HG03432 (cell line): ENCODE data around the gene IQUB.
A peak's percentile ranks its signal among the peaks of the same experiment; 100 is the strongest.
"Not testable (repeated sequence)": the region's sequence is repeated elsewhere in the genome, so short reads cannot be mapped to it uniquely, and the experiment has no call there.

Source experiments
- ATAC-seq: cut with Tn5 transposase; IDR thresholded peaks from one replicate; pipeline ENCODE4 v1.9.1; 2021; ENCODE audit warnings: mild to moderate bottlenecking, moderate library complexity; ENCODE audit not compliant: unreplicated experiment

Gene IQUB

GRCh38 chr7:123548406-123548805 is 14.0 kb upstream of the IQUB start:
- ATAC-seq, result no peak

- peak; percentile 25 for ATAC-seq
Observed at GRCh38 chr7:123539871-123540270, 5.5 kb upstream of the IQUB start.

GRCh38 chr7:123538897-123539296 is 4.5 kb upstream of the IQUB start:
- no peak for ATAC-seq

GRCh38 chr7:123538189-123538714 is 3.9 kb upstream of the IQUB start:
- no peak for ATAC-seq

GRCh38 chr7:123537026-123537642 is 2.7 kb upstream of the IQUB start:
- no peak for ATAC-seq

GRCh38 chr7:123535517-123535916 is 1.1 kb upstream of the IQUB start:
- ATAC-seq, result no peak

GRCh38 chr7:123533929-123534382 is 439 bp downstream of the IQUB start:
- peak; percentile 17 for ATAC-seq

- ATAC-seq, result no peak
Observed at GRCh38 chr7:123533553-123533917, 860 bp downstream of the IQUB start.

GRCh38 chr7:123532788-123533552 is 1.4 kb downstream of the IQUB start:
- peak; percentile 24 for ATAC-seq

GRCh38 chr7:123532343-123532742 is 2.1 kb downstream of the IQUB start:
- peak; percentile 1 for ATAC-seq

- not testable (repeated sequence) for ATAC-seq
Observed at GRCh38 chr7:123530035-123530591, 4.3 kb downstream of the IQUB start.

GRCh38 chr7:123528265-123528664 is 6.1 kb downstream of the IQUB start:
- no peak for ATAC-seq

- ATAC-seq, result not testable (repeated sequence)
Observed at GRCh38 chr7:123527712-123528225, 6.6 kb downstream of the IQUB start.

- not testable (repeated sequence) for ATAC-seq
Observed at GRCh38 chr7:123526533-123526932, 7.9 kb downstream of the IQUB start.

- no peak for ATAC-seq
Observed at GRCh38 chr7:123522066-123522465, 12.3 kb downstream of the IQUB start.

GRCh38 chr7:123505221-123505620 is 29.2 kb downstream of the IQUB start:
- no peak for ATAC-seq

GRCh38 chr7:123502201-123502600 is 32.2 kb downstream of the IQUB start:
- no peak for ATAC-seq

GRCh38 chr7:123500878-123501489 is 33.4 kb downstream of the IQUB start:
- no peak for ATAC-seq

- ATAC-seq, result no peak
Observed at GRCh38 chr7:123499211-123499970, 35.0 kb downstream of the IQUB start.

- no peak for ATAC-seq
Observed at GRCh38 chr7:123498601-123499000, 35.8 kb downstream of the IQUB start.
